Muscle of back (tissue), 10 donors: ENCODE measurements around the gene ZMAT3. TPM values are rescaled to one million over a fixed set of nuclear protein-coding genes. Genes with fewer than 3 reads are reported as not detected.

Source experiments
- polyA plus RNA-seq, 10 donors: library from polyadenylated mRNA; unstranded; fragments of 120-200 nt; gene quantifications; one replicate each; pipeline ENCODE4 v1.2.1, GENCODE V29; 2013; ENCODE audit not compliant: insufficient read length in 10 of 10

ZMAT3 gene
- polyA plus RNA-seq, 10 donors: 5.1 to 7.0 (median 6.3) TPM

Other genes with a start within 250 kb of the ZMAT3 start
- 10 to 100 TPM; 20.1 to 30.0 (median 24.2) TPM for gene PIK3CA, start 76.5 kb upstream of the ZMAT3 start, polyA plus RNA-seq
- 1 to 10 TPM; 2.1 to 8.4 (median 3.9) TPM for gene KCNMB3, start 179.3 kb upstream of the ZMAT3 start, polyA plus RNA-seq